Kidney (tissue), 14 donors: ENCODE results near the gene PDE6D. TPM values are rescaled to one million over a fixed set of nuclear protein-coding genes. Genes with fewer than 3 reads are reported as not detected.

Experiments used
- DNase-seq, 5 donors: peaks; one replicate each; pipeline ENCODE4 v3.0.0-alpha.2; 2013 to 2020
- FAIRE-seq: peaks from 2 replicates; lab custom pipeline; 2012; peaks lifted over from hg19 to GRCh38; lab: Jason Lieb, UNC
- H3K27ac ChIP-seq, 2 donors: one replicate each; pipeline ENCODE4 v1.7.0; 2013; ENCODE audit warnings: low read depth in 2 of 2, low read length in 2 of 2, inconsistent platforms in 1 of 2
- H3K27me3 ChIP-seq: one replicate; pipeline ENCODE4 v1.7.1; 2013; ENCODE audit warnings: low read length, inconsistent platforms; ENCODE audit not compliant: control insufficient read depth, insufficient read depth
- H3K36me3 ChIP-seq, 3 donors: one replicate each; pipeline versions ENCODE4 v1.7.0 to v1.7.1; 2013; ENCODE audit warnings: low read length in 3 of 3, control low read depth in 1 of 3, inconsistent platforms in 1 of 3; ENCODE audit not compliant: insufficient read depth in 3 of 3, control insufficient read depth in 2 of 3
- H3K4me1 ChIP-seq, 3 donors: one replicate each; pipeline versions ENCODE4 v1.7.0 to v1.7.1; 2013; ENCODE audit warnings: low read length in 3 of 3, inconsistent platforms in 1 of 3, low read depth in 1 of 3; ENCODE audit not compliant: control insufficient read depth in 2 of 3, insufficient read depth in 2 of 3
- H3K4me3 ChIP-seq, 3 donors: one replicate each; pipeline versions ENCODE4 v1.7.0 to v1.8.1; 2013; ENCODE audit warnings: low read length in 3 of 3, control low read depth in 1 of 3, inconsistent platforms in 1 of 3
- H3K9ac ChIP-seq, 3 donors: one replicate each; pipeline versions ENCODE4 v1.7.0 to v1.7.1; 2013; ENCODE audit warnings: low read length in 3 of 3, control low read depth in 1 of 3, inconsistent platforms in 1 of 3
- H3K9me3 ChIP-seq, 3 donors: one replicate each; pipeline versions ENCODE4 v1.7.0 to v1.7.1; 2013; ENCODE audit warnings: low read length in 3 of 3, control low read depth in 1 of 3, inconsistent platforms in 1 of 3; ENCODE audit not compliant: control insufficient read depth in 2 of 3, insufficient read depth in 1 of 3
- intact Hi-C: fragments of 100-400 bp; cut with DNase I; formaldehyde crosslinking; loops from one replicate; pipeline ENCODE4 v1.11.1; 2022
- polyA plus RNA-seq: library from polyadenylated mRNA; stranded (reverse); fragments of 350-450 nt; fragmentation: Illumina TruSeq; extraction: RNeasy Lipid Tissue Mini Kit (QIAGEN cat#74804); gene quantifications from one replicate; pipeline ENCODE4 v1.2.3, GENCODE V29; 2014; ENCODE audit warnings: low read depth, low replicate concordance; ENCODE audit not compliant: insufficient read depth
- total RNA-seq: library from RNA; stranded (reverse); fragmentation: NEBNext Ultra II Directional; extraction: Animal tissue kit (Norgen Biotek cat#: 25700); gene quantifications from one replicate; pipeline ENCODE4 v1.2.1, GENCODE V29; 2021
- TF ChIP-seq, protein P1 (sequence below): IDR thresholded peaks from 3 replicates; pipeline ENCODE4 v1.5.1; 2012; ENCODE audit warnings: mild to moderate bottlenecking, moderate library complexity, borderline replicate concordance; ENCODE audit not compliant: insufficient read depth; ENCODE audit errors: extremely low read depth
- donor health status: control.
- donor health status: control.
- donor health status: control.
- donor health status: control.
- donor health status: control.
- donor health status: DM: yes; HTN: yes; CAD: no.
- donor health status: Normal renal cell carcinoma (clear cell type).

The PDE6D gene
- total and polyA plus RNA-seq, 2 donors from 2014 or later, result 21.7 to 28.2 TPM

DNA sequence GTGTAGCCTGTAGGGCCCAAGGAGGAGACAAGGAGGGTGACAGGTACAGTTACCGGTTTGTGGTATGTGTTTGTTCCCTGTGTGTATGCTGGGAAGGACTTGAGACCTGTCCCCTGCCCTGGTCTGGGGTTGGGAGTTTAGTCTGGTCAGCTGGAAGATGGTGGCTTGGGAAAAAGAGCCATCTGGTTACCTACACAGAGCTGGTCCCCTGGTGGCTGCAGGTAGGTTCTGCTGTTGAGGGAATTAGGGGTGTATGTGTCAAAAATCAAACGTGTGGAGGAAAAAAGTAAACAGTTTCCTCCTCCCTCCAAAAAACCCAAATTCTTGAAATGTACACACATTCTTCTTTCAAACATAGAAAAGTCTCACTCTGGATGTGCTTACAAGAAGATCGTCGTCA, 48.5 kb downstream of the PDE6D start:
- no peaks in the 10 kb centered on the region for H3K27me3 ChIP-seq
- no peaks in the 10 kb centered on the region for H3K4me1 ChIP-seq
- TF ChIP-seq, protein P1, sequence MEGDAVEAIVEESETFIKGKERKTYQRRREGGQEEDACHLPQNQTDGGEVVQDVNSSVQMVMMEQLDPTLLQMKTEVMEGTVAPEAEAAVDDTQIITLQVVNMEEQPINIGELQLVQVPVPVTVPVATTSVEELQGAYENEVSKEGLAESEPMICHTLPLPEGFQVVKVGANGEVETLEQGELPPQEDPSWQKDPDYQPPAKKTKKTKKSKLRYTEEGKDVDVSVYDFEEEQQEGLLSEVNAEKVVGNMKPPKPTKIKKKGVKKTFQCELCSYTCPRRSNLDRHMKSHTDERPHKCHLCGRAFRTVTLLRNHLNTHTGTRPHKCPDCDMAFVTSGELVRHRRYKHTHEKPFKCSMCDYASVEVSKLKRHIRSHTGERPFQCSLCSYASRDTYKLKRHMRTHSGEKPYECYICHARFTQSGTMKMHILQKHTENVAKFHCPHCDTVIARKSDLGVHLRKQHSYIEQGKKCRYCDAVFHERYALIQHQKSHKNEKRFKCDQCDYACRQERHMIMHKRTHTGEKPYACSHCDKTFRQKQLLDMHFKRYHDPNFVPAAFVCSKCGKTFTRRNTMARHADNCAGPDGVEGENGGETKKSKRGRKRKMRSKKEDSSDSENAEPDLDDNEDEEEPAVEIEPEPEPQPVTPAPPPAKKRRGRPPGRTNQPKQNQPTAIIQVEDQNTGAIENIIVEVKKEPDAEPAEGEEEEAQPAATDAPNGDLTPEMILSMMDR, result no peak
- no peak overlapping the region for H3K4me3 ChIP-seq
- FAIRE-seq (no peak), DNase-seq (no peak)
- intact Hi-C loops, result no loop called here
- no peak overlapping the region for H3K9ac ChIP-seq
- H3K27ac ChIP-seq, result no peak overlapping the region
- H3K9me3 ChIP-seq, result no peaks in the 10 kb centered on the region
- H3K36me3 ChIP-seq, result peaks cover 0 to 10% (median 6%) of the 10 kb centered on the region in 3 donors

DNA sequence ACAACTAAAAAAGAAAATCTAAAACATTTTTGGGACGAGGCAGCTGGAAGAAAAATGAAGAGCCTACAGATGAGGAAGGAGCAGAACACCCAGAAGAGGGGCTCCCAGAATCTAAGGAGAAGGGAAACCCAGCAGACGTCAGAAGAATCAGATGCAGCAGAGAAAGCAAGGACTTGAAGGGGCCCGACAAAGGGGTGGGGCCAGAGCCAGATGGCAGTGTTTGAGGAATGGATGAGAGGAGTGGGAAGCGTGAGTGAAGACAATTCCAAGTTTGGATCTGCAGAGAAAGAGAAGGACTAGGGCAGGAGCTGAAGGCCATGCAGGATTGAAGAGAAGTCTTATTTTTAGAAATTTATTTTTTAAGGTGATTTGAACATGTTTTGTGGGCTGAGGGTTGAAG, 53.5 kb downstream of the PDE6D start:
- no peak overlapping the region for H3K27ac ChIP-seq
- TF ChIP-seq, protein P1, result no peak
- no peaks in the 10 kb centered on the region for H3K27me3 ChIP-seq
- no peak overlapping the region for H3K9ac ChIP-seq
- H3K9me3 ChIP-seq, result no peaks in the 10 kb centered on the region
- peaks cover 0 to 4% (median 3%) of the 10 kb centered on the region in 3 donors for H3K36me3 ChIP-seq
- no peaks in the 10 kb centered on the region for H3K4me1 ChIP-seq
- no peak for FAIRE-seq
- H3K4me3 ChIP-seq, result no peak overlapping the region
- no peak for DNase-seq
- intact Hi-C loops, result no loop called here

DNA sequence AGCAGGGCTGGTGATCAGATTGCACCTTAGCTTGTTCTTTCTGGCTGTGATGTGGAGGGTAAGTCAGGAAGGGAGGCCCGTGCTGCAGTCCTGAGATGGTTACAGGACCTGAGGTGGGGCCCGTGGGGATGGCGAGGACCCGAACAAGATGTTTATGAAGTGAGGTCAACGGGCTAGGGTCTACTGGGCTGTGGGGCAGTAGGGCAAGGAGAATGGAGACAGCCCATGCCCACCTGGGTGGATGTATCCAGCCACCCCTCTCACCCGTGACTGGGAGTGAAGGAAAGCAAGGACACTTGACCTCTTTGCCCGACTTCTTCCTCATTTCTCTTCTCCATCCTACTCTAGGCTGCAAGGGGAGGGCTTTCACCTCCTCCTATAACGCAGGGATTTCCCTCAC, 54.8 kb downstream of the PDE6D start:
- Histone ChIP-seq H3K9me3 (no peaks in the 10 kb centered on the region), H3K27ac (no peak overlapping the region), H3K4me1 (no peaks in the 10 kb centered on the region), H3K27me3 (no peaks in the 10 kb centered on the region), H3K4me3 (no peak overlapping the region), H3K36me3 (peaks cover 0 to 2% (median 0%) of the 10 kb centered on the region in 3 donors), H3K9ac (no peak overlapping the region)
- DNase-seq, result no peak
- TF ChIP-seq, protein P1, result no peak
- FAIRE-seq, result no peak
- intact Hi-C loops, result no loop called here

DNA sequence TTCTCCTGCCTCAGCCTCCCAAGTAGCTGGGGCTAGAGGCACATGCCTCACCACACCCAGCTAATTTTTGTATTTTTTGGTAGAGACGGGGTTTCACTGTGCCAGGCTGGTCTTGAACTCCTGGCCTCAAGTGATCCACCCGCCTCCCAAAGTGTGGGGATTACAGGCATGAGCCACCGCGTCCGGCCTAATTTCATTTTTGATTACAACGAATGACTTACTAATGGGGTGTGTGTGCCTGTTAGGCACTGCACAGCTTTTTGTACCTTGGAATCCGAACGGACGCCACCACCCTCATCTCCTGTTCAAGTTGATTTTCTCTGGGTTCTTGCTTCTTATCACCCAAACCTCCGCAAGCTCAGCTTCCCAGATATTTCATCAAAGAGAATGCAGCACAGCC, 55.6 kb downstream of the PDE6D start:
- TF ChIP-seq, protein P1, result no peak
- Histone ChIP-seq H3K4me3 (no peak overlapping the region), H3K36me3 (peaks cover 0 to 2% (median 0%) of the 10 kb centered on the region in 3 donors), H3K27ac (no peak overlapping the region), H3K9me3 (no peaks in the 10 kb centered on the region), H3K27me3 (no peaks in the 10 kb centered on the region), H3K4me1 (no peaks in the 10 kb centered on the region), H3K9ac (no peak overlapping the region)
- FAIRE-seq (no peak), DNase-seq (no peak)
- intact Hi-C loops, result no loop called here
